GM13977 (cell line): ENCODE results near the gene KSR1.

Source experiments
- DNase-seq: peaks from one replicate; pipeline ENCODE4 v3.0.0; 2012; ENCODE audit warnings: low spot score
- in situ Hi-C: fragments of 300-500 bp; cut with MboI; formaldehyde crosslinking; loops from one replicate; pipeline ENCODE4 v1.12.0; 2022; ENCODE audit warnings: low sequenced_read_pairs, low pct_unique_long_range_greater_than_20kb, mixed read lengths, inconsistent platforms; ENCODE audit not compliant: unreplicated experiment
- TF ChIP-seq, protein P1 (sequence below): IDR thresholded peaks from 2 replicates; pipeline ENCODE4 v1.5.1; 2012; ENCODE audit warnings: mild to moderate bottlenecking, control low read depth; ENCODE audit not compliant: insufficient read depth; ENCODE audit errors: extremely low read depth, missing control alignments

Gene KSR1

DNA sequence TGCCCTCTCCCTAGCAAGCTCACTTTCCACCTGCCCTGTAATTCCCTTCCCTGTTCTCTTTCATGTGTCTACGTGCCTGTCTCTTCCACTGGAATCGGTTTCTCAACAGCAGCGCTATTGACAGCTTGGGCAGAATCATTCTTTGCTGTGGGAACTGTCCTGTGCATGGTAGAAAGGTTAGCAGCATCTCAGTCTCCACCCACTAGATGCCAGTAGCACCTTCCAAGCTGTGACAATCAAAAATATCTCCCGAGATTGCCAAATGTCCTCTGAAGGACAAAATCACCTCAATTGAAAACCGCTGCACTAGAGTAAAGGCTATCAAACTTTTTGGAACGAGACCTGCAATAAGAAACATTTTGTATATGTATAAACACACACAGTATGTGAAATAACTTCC lies 41.6 kb upstream of the KSR1 start:
- in situ Hi-C loops = no loop called here
- TF ChIP-seq, protein P1, sequence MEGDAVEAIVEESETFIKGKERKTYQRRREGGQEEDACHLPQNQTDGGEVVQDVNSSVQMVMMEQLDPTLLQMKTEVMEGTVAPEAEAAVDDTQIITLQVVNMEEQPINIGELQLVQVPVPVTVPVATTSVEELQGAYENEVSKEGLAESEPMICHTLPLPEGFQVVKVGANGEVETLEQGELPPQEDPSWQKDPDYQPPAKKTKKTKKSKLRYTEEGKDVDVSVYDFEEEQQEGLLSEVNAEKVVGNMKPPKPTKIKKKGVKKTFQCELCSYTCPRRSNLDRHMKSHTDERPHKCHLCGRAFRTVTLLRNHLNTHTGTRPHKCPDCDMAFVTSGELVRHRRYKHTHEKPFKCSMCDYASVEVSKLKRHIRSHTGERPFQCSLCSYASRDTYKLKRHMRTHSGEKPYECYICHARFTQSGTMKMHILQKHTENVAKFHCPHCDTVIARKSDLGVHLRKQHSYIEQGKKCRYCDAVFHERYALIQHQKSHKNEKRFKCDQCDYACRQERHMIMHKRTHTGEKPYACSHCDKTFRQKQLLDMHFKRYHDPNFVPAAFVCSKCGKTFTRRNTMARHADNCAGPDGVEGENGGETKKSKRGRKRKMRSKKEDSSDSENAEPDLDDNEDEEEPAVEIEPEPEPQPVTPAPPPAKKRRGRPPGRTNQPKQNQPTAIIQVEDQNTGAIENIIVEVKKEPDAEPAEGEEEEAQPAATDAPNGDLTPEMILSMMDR = no peak
- DNase-seq = no peak

DNA sequence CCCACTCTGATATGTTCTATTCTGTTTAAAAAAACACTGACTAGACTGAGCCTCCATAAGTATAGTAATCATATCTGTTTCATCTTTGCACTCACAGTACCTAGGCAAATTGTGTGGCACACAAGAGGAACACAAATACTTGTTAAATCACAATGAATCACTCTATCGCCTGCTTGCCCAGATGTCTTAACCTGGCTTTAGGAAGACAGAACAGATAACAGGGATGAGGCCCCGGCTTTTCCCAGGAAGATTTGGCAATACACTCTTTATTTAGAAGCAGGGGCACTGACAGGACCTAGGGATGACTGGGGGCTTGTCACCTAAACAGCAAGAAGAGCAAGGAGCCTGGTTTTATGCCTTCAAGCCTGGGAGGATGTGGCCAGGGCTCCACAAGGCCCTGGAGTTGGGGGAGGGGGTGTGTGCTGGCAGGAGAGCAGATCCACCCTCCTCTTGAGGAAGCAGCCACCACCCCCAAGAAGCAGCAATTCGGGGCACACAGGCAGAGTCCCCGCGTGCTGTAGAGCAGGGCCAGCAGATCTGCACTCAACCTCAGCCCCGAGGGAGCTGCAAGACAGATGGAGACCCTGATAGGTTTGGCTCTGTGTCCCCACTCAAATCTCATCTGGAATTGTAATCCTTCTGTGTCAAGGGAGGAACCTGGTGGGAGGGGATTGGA lies 41.0 kb upstream of the KSR1 start:
- TF ChIP-seq, protein P1 = no peak
- in situ Hi-C loops = no loop called here
- no peak for DNase-seq

- TF ChIP-seq, protein P1 = no peak
- in situ Hi-C loops = no loop called here
- no peak for DNase-seq
Measured at GRCh38 chr17:27417596-27418365, 38.5 kb upstream of the KSR1 start.

GRCh38 chr17:27418366-27418615 lies 38.0 kb upstream of the KSR1 start:
- TF ChIP-seq, protein P1 = no peak
- in situ Hi-C loops = no loop called here
- no peak for DNase-seq

- no peak for DNase-seq
- TF ChIP-seq, protein P1 = no peak
- in situ Hi-C loops = no loop called here
Measured at GRCh38 chr17:27419156-27419555, 37.1 kb upstream of the KSR1 start.

DNA sequence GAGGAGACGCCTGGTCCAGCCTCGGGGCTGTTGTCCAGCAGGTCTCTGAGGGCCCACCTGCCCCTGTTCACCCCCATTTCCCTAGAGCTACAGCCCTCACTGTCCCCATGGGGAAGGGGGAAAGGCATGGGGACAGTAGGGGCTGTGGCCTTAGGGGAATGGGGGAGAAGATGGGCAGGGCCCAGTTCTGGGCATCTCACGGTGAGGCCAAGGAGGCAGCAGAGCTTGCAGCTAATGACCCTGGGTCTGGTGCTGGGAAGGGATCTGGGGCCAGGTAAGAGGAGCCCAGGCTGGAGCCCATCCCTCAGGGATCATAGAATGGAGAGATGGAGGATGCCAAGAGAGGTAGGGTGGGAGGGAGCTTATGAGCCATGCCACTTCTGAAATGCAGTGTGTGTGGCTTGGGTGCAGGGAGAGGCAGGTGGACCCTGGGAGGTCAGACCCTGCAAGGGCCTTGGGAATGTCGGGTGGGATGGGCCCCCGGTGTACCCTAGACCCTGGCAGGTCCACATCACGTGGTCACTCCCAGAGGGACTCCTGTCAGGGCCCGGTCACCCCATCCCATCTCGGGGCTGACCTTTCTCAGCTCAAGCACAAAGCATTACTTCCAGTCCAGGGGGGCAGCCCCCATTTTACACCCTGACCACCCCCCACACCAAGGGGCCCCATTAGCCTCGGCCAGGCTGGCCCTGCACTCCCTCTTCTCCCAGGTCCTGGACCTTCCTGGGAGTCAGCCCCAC lies 35.9 kb upstream of the KSR1 start:
- DNase-seq = no peak
- TF ChIP-seq, protein P1 = no peak
- in situ Hi-C loops = no loop called here
